OCI-LY1 (cell line): Measurements from ENCODE around the gene BLOC1S2.

ENCODE experiments used
- H2AFZ ChIP-seq: fragments of 200-600 bp; sonication (generic), shearing (Covaris generic); 2 replicates; pipeline ENCODE4 v1.6.0; 2014; ENCODE audit warnings: antibody characterized with exemption, mild to moderate bottlenecking, low read length
- H3F3A ChIP-seq: fragments of 200-600 bp; sonication (generic), shearing (Covaris generic); 2 replicates; pipeline ENCODE4 v1.6.0; 2014; ENCODE audit warnings: mild to moderate bottlenecking, antibody characterized with exemption, low read length, moderate library complexity; ENCODE audit not compliant: insufficient read depth
- H3K27ac ChIP-seq: fragments of 200-600 bp; sonication (generic); 2 replicates; pipeline ENCODE4 v1.5.1; 2014; ENCODE audit warnings: low read length, mixed run types, mild to moderate bottlenecking, low read depth; ENCODE audit not compliant: poor library complexity, severe bottlenecking
- H3K27me3 ChIP-seq: fragments of 200-600 bp; sonication (generic); 2 replicates; pipeline ENCODE4 v1.6.0; 2014; ENCODE audit warnings: antibody characterized with exemption, mild to moderate bottlenecking, low read length, moderate library complexity; ENCODE audit not compliant: insufficient read depth
- H3K36me3 ChIP-seq: fragments of 200-600 bp; sonication (generic); 2 replicates; pipeline ENCODE4 v1.6.1; 2014; ENCODE audit warnings: mild to moderate bottlenecking, antibody characterized with exemption, low read length, moderate library complexity, mixed read lengths; ENCODE audit not compliant: insufficient read depth
- H3K4me1 ChIP-seq: fragments of 200-600 bp; sonication (generic); 2 replicates; pipeline ENCODE4 v1.5.1; 2014; ENCODE audit warnings: mild to moderate bottlenecking, low read length, moderate library complexity; ENCODE audit not compliant: insufficient read depth, severe bottlenecking
- H3K4me2 ChIP-seq: fragments of 200-600 bp; sonication (generic), shearing (Covaris generic); 2 replicates; pipeline ENCODE4 v1.6.1; 2014; ENCODE audit warnings: low read length
- H3K4me3 ChIP-seq: fragments of 200-600 bp; sonication (generic); 2 replicates; pipeline ENCODE4 v1.5.1; 2014; ENCODE audit warnings: low read length, low read depth, mild to moderate bottlenecking, mixed read lengths; ENCODE audit not compliant: poor library complexity, severe bottlenecking
- H3K79me2 ChIP-seq: fragments of 200-600 bp; shearing (Covaris generic); 2 replicates; pipeline ENCODE4 v1.6.1; 2016; ENCODE audit warnings: mixed run types, low read length, mixed read lengths; ENCODE audit not compliant: insufficient read depth
- H3K9ac ChIP-seq: fragments of 200-600 bp; sonication (generic), shearing (Covaris generic); 2 replicates; pipeline ENCODE4 v1.6.1; 2014; ENCODE audit warnings: mild to moderate bottlenecking, low read length, mixed read lengths
- H3K9me2 ChIP-seq: fragments of 200-600 bp; sonication (generic), shearing (Covaris generic); 2 replicates; pipeline ENCODE4 v1.6.1; 2014; ENCODE audit warnings: low read depth, mild to moderate bottlenecking, low read length, mixed read lengths
- H3K9me3 ChIP-seq: fragments of 200-600 bp; shearing (Covaris generic); 2 replicates; pipeline ENCODE4 v1.6.1; 2014; ENCODE audit warnings: low read length, mixed read lengths
- H4K20me1 ChIP-seq: fragments of 200-600 bp; sonication (generic), shearing (Covaris generic); 2 replicates; pipeline ENCODE4 v1.6.0; 2016; ENCODE audit warnings: mild to moderate bottlenecking, low read length; ENCODE audit not compliant: insufficient read depth
- EZH2 ChIP-seq: fragments of 200-600 bp; sonication (generic), shearing (Covaris generic); IDR thresholded peaks from 2 replicates; pipeline ENCODE4 v1.8.0; 2017; ENCODE audit warnings: borderline replicate concordance, mixed run types, mild to moderate bottlenecking, antibody characterized with exemption, low read length, moderate library complexity, mixed read lengths
- TF ChIP-seq, protein P1 (sequence below): fragments of 200-600 bp; sonication (generic), shearing (Covaris generic); IDR thresholded peaks from 2 replicates; pipeline ENCODE4 v1.5.1; 2017; ENCODE audit warnings: mild to moderate bottlenecking, antibody characterized with exemption, low read length, moderate library complexity, mixed read lengths

Gene BLOC1S2

DNA sequence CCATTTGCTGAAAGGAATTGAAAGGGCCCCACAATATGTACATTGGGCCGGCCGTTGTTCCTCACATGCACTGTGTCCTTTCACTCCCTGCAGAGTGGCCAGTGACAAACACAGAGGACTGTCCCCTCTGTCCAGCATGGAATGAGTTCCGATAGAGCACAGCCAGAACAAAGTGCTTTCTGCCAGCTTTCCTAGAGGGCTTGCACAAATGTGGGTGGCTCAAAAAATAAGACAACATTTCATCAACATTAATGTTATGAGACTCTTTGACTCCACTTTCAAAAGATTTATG lies 41.2 kb upstream of the BLOC1S2 start:
- Histone ChIP-seq H3K9me3 (no peaks in the 10 kb centered on the region), H3K4me2 (no peak overlapping the region), H2AFZ (no peak overlapping the region), H3K4me3 (no peak overlapping the region), H3K27me3 (no peaks in the 10 kb centered on the region), H3K27ac (no peak overlapping the region), H3F3A (no peaks in the 10 kb centered on the region), H3K36me3 (no peaks in the 10 kb centered on the region), H3K79me2 (no peaks in the 10 kb centered on the region), H3K9ac (no peak overlapping the region), H3K4me1 (no peaks in the 10 kb centered on the region), H3K9me2 (no peaks in the 10 kb centered on the region), H4K20me1 (no peaks in the 10 kb centered on the region)
- TF ChIP-seq, protein P1, sequence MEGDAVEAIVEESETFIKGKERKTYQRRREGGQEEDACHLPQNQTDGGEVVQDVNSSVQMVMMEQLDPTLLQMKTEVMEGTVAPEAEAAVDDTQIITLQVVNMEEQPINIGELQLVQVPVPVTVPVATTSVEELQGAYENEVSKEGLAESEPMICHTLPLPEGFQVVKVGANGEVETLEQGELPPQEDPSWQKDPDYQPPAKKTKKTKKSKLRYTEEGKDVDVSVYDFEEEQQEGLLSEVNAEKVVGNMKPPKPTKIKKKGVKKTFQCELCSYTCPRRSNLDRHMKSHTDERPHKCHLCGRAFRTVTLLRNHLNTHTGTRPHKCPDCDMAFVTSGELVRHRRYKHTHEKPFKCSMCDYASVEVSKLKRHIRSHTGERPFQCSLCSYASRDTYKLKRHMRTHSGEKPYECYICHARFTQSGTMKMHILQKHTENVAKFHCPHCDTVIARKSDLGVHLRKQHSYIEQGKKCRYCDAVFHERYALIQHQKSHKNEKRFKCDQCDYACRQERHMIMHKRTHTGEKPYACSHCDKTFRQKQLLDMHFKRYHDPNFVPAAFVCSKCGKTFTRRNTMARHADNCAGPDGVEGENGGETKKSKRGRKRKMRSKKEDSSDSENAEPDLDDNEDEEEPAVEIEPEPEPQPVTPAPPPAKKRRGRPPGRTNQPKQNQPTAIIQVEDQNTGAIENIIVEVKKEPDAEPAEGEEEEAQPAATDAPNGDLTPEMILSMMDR = no peak
- TF ChIP-seq EZH2 = no peak

DNA sequence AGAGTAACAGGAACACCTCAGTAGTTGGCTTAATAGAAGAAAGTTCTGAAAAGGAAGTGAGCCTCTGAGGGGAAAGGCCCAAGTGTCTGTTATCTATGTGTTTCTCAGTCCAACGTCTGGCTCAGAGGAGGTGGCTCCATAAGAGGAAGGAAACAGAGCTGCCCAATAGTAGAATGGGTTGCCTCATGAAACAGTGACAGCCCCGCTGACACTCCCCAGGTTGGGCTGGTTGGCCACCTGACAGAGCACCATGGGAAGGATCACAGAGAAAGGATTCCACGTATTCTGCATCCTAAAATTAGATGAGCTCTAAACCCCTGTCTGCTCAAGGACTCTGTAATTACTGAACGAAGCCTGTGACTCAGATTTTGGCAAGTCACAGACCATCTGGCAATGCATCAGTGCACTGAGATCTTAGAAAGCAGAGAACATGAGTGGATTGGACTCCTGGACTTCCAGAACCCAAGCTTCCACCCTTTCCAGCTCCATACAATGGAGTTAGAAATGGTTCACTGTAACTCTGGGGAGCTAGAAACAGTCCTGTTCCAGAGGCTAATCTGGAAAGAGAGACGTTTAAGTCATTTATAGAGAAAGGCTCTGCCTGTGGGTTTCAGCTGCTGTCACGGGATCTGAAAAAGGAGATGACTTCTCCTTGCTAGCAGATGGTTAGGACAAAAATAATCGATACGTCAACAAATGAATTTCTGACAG lies 40.7 kb upstream of the BLOC1S2 start:
- no peaks in the 10 kb centered on the region for H3K79me2 ChIP-seq
- H3K9me2 ChIP-seq = no peaks in the 10 kb centered on the region
- H3K36me3 ChIP-seq = no peaks in the 10 kb centered on the region
- H2AFZ ChIP-seq = no peak overlapping the region
- no peak overlapping the region for H3K9ac ChIP-seq
- no peak overlapping the region for H3K4me3 ChIP-seq
- no peaks in the 10 kb centered on the region for H3K27me3 ChIP-seq
- no peak for TF ChIP-seq EZH2
- TF ChIP-seq, protein P1 = no peak
- no peak overlapping the region for H3K27ac ChIP-seq
- no peaks in the 10 kb centered on the region for H3F3A ChIP-seq
- H4K20me1 ChIP-seq = no peaks in the 10 kb centered on the region
- H3K9me3 ChIP-seq = no peaks in the 10 kb centered on the region
- no peak overlapping the region for H3K4me2 ChIP-seq
- H3K4me1 ChIP-seq = no peaks in the 10 kb centered on the region

DNA sequence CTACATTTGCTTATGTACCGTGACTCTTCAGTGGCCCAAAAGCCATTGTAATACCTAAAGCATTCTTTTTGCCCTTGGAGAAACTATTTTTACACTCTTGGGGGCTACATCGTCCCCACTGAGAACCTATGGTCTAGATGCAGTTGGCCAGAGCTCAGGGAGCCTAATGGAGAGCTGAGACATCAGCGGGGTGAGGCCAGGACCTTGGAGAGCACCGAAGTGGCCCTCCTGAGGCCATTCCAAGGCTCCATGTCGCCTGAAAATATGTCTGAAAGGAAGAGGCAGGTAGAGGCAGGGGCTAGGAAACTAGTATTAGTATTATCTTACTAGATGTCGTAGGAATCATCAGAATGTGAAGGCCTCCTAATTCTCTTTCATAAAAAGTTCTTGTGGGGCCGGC lies 38.7 kb upstream of the BLOC1S2 start:
- no peaks in the 10 kb centered on the region for H3K27me3 ChIP-seq
- H4K20me1 ChIP-seq = no peaks in the 10 kb centered on the region
- no peaks in the 10 kb centered on the region for H3F3A ChIP-seq
- H3K79me2 ChIP-seq = no peaks in the 10 kb centered on the region
- TF ChIP-seq, protein P1 = no peak
- TF ChIP-seq EZH2 = no peak
- H3K4me1 ChIP-seq = no peaks in the 10 kb centered on the region
- no peak overlapping the region for H3K27ac ChIP-seq
- no peak overlapping the region for H2AFZ ChIP-seq
- no peaks in the 10 kb centered on the region for H3K9me3 ChIP-seq
- H3K4me2 ChIP-seq = no peak overlapping the region
- H3K9ac ChIP-seq = no peak overlapping the region
- no peaks in the 10 kb centered on the region for H3K9me2 ChIP-seq
- no peak overlapping the region for H3K4me3 ChIP-seq
- no peaks in the 10 kb centered on the region for H3K36me3 ChIP-seq
